ACC112 (cell line): ENCODE data around the gene SERPINE2.

Source experiments
- H2AFZ ChIP-seq: fragments of 200-600 bp; sonication (generic); one replicate; pipeline ENCODE4 v1.6.0; 2017; ENCODE audit warnings: antibody characterized with exemption, low read length; ENCODE audit not compliant: unreplicated experiment
- H3K27ac ChIP-seq: fragments of 200-600 bp; sonication (generic); 2 replicates; pipeline ENCODE4 v1.5.1; 2014; ENCODE audit warnings: low read depth, mild to moderate bottlenecking, antibody characterized with exemption, low read length, moderate library complexity
- H3K27me3 ChIP-seq: fragments of 200-600 bp; sonication (generic); 2 replicates; pipeline ENCODE4 v1.6.1; 2014; ENCODE audit warnings: mild to moderate bottlenecking, antibody characterized with exemption, low read length, moderate library complexity, mixed read lengths; ENCODE audit not compliant: insufficient read depth
- H3K36me3 ChIP-seq: fragments of 200-600 bp; sonication (generic); 2 replicates; pipeline ENCODE4 v1.6.1; 2016; ENCODE audit warnings: mild to moderate bottlenecking, antibody characterized with exemption, low read length, moderate library complexity, mixed read lengths; ENCODE audit not compliant: insufficient read depth
- H3K4me1 ChIP-seq: fragments of 200-600 bp; sonication (generic); one replicate; pipeline ENCODE4 v1.6.1; 2016; ENCODE audit warnings: low read length, mixed read lengths; ENCODE audit not compliant: insufficient read depth, unreplicated experiment, control insufficient read depth
- H3K4me3 ChIP-seq: fragments of 200-600 bp; sonication (generic); 2 replicates; pipeline ENCODE4 v1.5.1; 2014; ENCODE audit warnings: mild to moderate bottlenecking, low read depth, low read length
- H3K79me2 ChIP-seq: fragments of 200-600 bp; sonication (generic); one replicate; pipeline ENCODE4 v1.6.0; 2016; ENCODE audit warnings: low read length; ENCODE audit not compliant: control insufficient read depth, unreplicated experiment, insufficient read depth

The SERPINE2 gene

GRCh38 chr2:224073676-224074075 lies 34.6 kb upstream of the SERPINE2 start:
- Histone ChIP-seq H3K4me1 (no peaks in the 10 kb centered on the region), H3K79me2 (no peaks in the 10 kb centered on the region), H3K27ac (no peak overlapping the region), H2AFZ (no peak overlapping the region), H3K4me3 (no peak overlapping the region), H3K27me3 (no peaks in the 10 kb centered on the region), H3K36me3 (no peaks in the 10 kb centered on the region)

- H3K79me2 ChIP-seq = no peaks in the 10 kb centered on the region
- no peaks in the 10 kb centered on the region for H3K36me3 ChIP-seq
- no peaks in the 10 kb centered on the region for H3K27me3 ChIP-seq
- no peak overlapping the region for H3K4me3 ChIP-seq
- no peak overlapping the region for H2AFZ ChIP-seq
- H3K4me1 ChIP-seq = no peaks in the 10 kb centered on the region
- H3K27ac ChIP-seq = no peak overlapping the region
Observed at GRCh38 chr2:224072541-224073188, 33.6 kb upstream of the SERPINE2 start.

- no peak overlapping the region for H2AFZ ChIP-seq
- H3K4me3 ChIP-seq = no peak overlapping the region
- H3K4me1 ChIP-seq = no peaks in the 10 kb centered on the region
- no peaks in the 10 kb centered on the region for H3K79me2 ChIP-seq
- H3K27me3 ChIP-seq = no peaks in the 10 kb centered on the region
- no peaks in the 10 kb centered on the region for H3K36me3 ChIP-seq
- H3K27ac ChIP-seq = no peak overlapping the region
Observed at GRCh38 chr2:224069172-224069571, 30.1 kb upstream of the SERPINE2 start.

- Histone ChIP-seq H3K36me3 (no peaks in the 10 kb centered on the region), H3K27me3 (no peaks in the 10 kb centered on the region), H3K4me3 (no peak overlapping the region), H2AFZ (no peak overlapping the region), H3K4me1 (no peaks in the 10 kb centered on the region), H3K79me2 (no peaks in the 10 kb centered on the region), H3K27ac (no peak overlapping the region)
Observed at GRCh38 chr2:224063298-224063648, 24.2 kb upstream of the SERPINE2 start.

GRCh38 chr2:224062481-224063297 lies 23.6 kb upstream of the SERPINE2 start:
- no peaks in the 10 kb centered on the region for H3K36me3 ChIP-seq
- H3K27ac ChIP-seq = no peak overlapping the region
- no peak overlapping the region for H3K4me3 ChIP-seq
- H3K79me2 ChIP-seq = no peaks in the 10 kb centered on the region
- H2AFZ ChIP-seq = no peak overlapping the region
- no peaks in the 10 kb centered on the region for H3K4me1 ChIP-seq
- H3K27me3 ChIP-seq = no peaks in the 10 kb centered on the region

- Histone ChIP-seq H2AFZ (no peak overlapping the region), H3K27ac (no peak overlapping the region), H3K4me1 (no peaks in the 10 kb centered on the region), H3K36me3 (no peaks in the 10 kb centered on the region), H3K4me3 (no peak overlapping the region), H3K79me2 (no peaks in the 10 kb centered on the region), H3K27me3 (no peaks in the 10 kb centered on the region)
Observed at GRCh38 chr2:224060783-224061482, 21.8 kb upstream of the SERPINE2 start.

GRCh38 chr2:224059178-224059577 lies 20.1 kb upstream of the SERPINE2 start:
- Histone ChIP-seq H3K4me1 (no peaks in the 10 kb centered on the region), H3K4me3 (no peak overlapping the region), H3K36me3 (no peaks in the 10 kb centered on the region), H2AFZ (no peak overlapping the region), H3K79me2 (no peaks in the 10 kb centered on the region), H3K27ac (no peak overlapping the region), H3K27me3 (no peaks in the 10 kb centered on the region)

- no peaks in the 10 kb centered on the region for H3K4me1 ChIP-seq
- H3K27ac ChIP-seq = no peak overlapping the region
- no peaks in the 10 kb centered on the region for H3K36me3 ChIP-seq
- no peak overlapping the region for H2AFZ ChIP-seq
- H3K27me3 ChIP-seq = no peaks in the 10 kb centered on the region
- no peaks in the 10 kb centered on the region for H3K79me2 ChIP-seq
- no peak overlapping the region for H3K4me3 ChIP-seq
Observed at GRCh38 chr2:224058048-224058775, 19.1 kb upstream of the SERPINE2 start.

- H3K36me3 ChIP-seq = no peaks in the 10 kb centered on the region
- no peak overlapping the region for H3K4me3 ChIP-seq
- H3K27me3 ChIP-seq = no peaks in the 10 kb centered on the region
- no peaks in the 10 kb centered on the region for H3K79me2 ChIP-seq
- H2AFZ ChIP-seq = no peak overlapping the region
- no peak overlapping the region for H3K27ac ChIP-seq
- H3K4me1 ChIP-seq = no peaks in the 10 kb centered on the region
Observed at GRCh38 chr2:224056889-224057288, 17.8 kb upstream of the SERPINE2 start.

GRCh38 chr2:224055101-224055500 lies 16.0 kb upstream of the SERPINE2 start:
- Histone ChIP-seq H3K79me2 (no peaks in the 10 kb centered on the region), H2AFZ (no peak overlapping the region), H3K27ac (no peak overlapping the region), H3K27me3 (no peaks in the 10 kb centered on the region), H3K4me1 (no peaks in the 10 kb centered on the region), H3K36me3 (no peaks in the 10 kb centered on the region), H3K4me3 (no peak overlapping the region)
